Lower leg skin (tissue), 4 donors: ENCODE measurements around the gene ARHGEF6. TPM values are rescaled to one million over a fixed set of nuclear protein-coding genes. Genes with fewer than 3 reads are reported as not detected.

ENCODE experiments used
- DNase-seq, 2 donors: peaks; one replicate each; pipeline ENCODE4 v3.0.0-alpha.2; 2019; ENCODE audit warnings: low spot score in 2 of 2
- H3K4me3 ChIP-seq: fragments of 200-600 bp; sonication (generic); 2 replicates; pipeline ENCODE4 v1.5.1; 2017; ENCODE audit warnings: mild to moderate bottlenecking, low read depth; ENCODE audit not compliant: poor library complexity, severe bottlenecking
- POLR2A ChIP-seq, 2 donors: fragments of 450-650 bp; IDR thresholded peaks; one replicate each; pipeline ENCODE4 v1.6.1; 2016 to 2017; ENCODE audit warnings: antibody characterized with exemption in 2 of 2, mild to moderate bottlenecking in 1 of 2, moderate library complexity in 1 of 2
- WGBS, 2 donors: methylation state at CpG; one replicate each; pipeline ENCODE4 v1.1.5; 2018; 5-methylcytosine and 5-hydroxymethylcytosine counted together
- intact Hi-C: fragments of 100-400 bp; cut with DNase I; formaldehyde crosslinking; loops from one replicate; pipeline ENCODE4 v1.15.0; 2023; ENCODE audit warnings: low total_unique reads
- total RNA-seq, 4 donors: library from RNA; depleted of rRNA; stranded (reverse); fragments of >200 nt; gene quantifications; one replicate each; pipeline ENCODE4 v1.1.0, GENCODE V29; 2016
- TF ChIP-seq, protein P1 (sequence below), 3 donors: fragments of 450-650 bp; IDR thresholded peaks; one replicate each; pipeline ENCODE4 v1.5.1; 2016; ENCODE audit warnings: antibody characterized with exemption in 3 of 3, mild to moderate bottlenecking in 3 of 3, moderate library complexity in 2 of 3

The ARHGEF6 gene
- total RNA-seq, 4 donors from 2014 or later, result 5.8 to 9.6 (median 7.9) TPM

DNA sequence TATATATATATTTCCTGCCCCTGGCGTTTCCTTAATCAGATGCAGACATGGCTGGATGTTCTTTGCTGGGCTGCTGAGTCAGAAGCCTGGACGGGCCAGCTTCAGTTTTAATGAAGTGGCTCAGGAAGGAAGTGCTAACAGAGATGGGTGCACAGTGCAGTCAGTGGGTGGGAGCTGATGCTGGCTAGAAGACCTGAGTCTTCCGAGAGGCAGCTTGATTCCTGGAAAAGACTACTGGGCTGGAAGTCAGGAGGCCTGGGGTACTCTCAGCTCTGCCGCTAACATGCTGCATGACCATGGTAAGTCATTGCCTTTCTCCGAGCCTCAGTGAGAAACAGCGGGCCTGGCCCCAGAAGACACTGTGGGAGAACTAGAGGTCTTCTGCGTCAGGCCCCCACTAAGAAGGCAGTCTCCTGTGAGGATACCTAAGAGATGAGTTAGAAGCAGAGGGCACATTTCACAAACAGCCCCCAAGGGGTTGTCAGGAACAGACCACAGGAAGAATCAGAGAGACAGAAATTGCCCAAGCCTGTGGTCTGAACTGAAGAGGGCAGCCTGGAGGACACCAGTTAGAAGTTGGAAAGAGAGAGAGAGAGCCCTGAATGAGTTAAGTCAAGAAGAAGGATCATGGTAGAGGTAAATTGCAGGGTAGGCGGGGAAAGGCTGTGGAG, 141.1 kb downstream of the ARHGEF6 start:
- TF ChIP-seq, protein P1, sequence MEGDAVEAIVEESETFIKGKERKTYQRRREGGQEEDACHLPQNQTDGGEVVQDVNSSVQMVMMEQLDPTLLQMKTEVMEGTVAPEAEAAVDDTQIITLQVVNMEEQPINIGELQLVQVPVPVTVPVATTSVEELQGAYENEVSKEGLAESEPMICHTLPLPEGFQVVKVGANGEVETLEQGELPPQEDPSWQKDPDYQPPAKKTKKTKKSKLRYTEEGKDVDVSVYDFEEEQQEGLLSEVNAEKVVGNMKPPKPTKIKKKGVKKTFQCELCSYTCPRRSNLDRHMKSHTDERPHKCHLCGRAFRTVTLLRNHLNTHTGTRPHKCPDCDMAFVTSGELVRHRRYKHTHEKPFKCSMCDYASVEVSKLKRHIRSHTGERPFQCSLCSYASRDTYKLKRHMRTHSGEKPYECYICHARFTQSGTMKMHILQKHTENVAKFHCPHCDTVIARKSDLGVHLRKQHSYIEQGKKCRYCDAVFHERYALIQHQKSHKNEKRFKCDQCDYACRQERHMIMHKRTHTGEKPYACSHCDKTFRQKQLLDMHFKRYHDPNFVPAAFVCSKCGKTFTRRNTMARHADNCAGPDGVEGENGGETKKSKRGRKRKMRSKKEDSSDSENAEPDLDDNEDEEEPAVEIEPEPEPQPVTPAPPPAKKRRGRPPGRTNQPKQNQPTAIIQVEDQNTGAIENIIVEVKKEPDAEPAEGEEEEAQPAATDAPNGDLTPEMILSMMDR (IDR thresholded peaks at IDR 0.05), result no peak
- TF ChIP-seq POLR2A (IDR thresholded peaks at IDR 0.05), result no peak
- H3K4me3 ChIP-seq, result no peak overlapping the region
- 65 to 71% methylated on average over 6 to 8 of the region's 8 CpGs for WGBS, 2 donors
- DNase-seq, result no peak
- intact Hi-C loops, result no loop called here

DNA sequence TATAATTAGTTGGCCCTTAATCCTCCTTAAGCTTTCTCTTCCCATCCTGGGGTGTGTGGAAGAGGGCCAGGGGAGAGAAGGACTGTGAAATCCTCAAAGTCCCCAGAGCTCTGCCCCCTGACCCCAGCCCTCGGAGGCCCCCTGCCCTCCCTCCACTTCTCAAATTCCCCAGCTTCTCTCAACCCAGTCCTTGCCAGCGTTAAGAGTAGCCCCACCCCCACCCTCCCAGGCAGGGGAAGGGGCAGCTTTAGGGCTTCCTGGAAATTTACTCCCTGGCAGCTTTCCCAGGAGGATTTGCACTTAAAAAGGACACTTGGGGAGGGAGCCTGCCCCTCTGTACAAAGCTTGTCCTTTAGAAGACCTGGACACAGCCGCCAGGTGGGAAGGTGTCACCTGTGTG, 144.6 kb downstream of the ARHGEF6 start:
- no peak for DNase-seq
- intact Hi-C loops, result no loop called here
- WGBS, 2 donors, result 38 to 53% methylated on average over 2 to 3 of the region's 3 CpGs
- TF ChIP-seq, protein P1 (IDR thresholded peaks at IDR 0.05), result no peak
- TF ChIP-seq POLR2A (IDR thresholded peaks at IDR 0.05), result no peak
- H3K4me3 ChIP-seq, result no peak overlapping the region

DNA sequence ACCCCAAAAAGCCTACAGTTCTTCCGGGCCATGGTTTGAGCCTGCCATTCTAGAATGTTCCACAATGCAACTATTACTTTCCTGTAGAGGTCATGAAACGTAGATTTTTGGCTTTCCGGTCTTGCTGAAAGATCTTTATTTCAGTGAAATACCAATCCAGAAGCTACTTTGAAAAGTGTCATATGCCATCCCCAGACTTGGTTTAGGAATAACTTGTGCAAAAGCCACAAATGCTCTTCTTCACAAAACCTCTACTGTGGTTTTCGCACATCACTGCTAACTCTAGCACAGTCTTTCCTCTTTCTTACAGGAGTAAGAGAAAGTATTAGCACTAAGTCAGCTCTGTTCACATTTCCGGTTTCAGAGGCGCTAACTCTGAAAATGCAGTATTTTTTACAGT, 145.5 kb downstream of the ARHGEF6 start:
- TF ChIP-seq, protein P1 (IDR thresholded peaks at IDR 0.05), result no peak
- TF ChIP-seq POLR2A (IDR thresholded peaks at IDR 0.05), result no peak
- DNase-seq, result no peak
- 71 to 79% methylated on average over 6 of the region's 6 CpGs for WGBS, 2 donors
- intact Hi-C loops, result no loop called here
- H3K4me3 ChIP-seq, result no peak overlapping the region

DNA sequence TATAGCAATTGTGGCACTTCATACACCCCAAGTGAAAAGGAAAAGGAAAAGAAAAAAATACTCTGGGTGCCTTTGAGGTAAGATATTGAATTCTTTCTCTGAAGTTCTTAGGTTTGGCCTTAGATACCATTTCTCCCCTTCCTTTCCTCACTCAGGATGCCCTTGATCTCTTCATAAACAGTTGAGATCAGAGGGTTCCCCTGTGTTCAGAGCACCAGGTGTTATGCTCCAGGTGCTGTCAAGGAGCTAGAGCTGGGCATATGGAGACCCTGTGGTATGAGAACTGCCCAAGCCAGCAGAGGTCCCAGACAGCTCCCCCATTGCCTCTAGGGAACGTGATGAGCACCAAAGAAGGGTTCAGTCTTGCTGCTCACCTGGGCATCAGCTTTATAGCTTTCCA, 149.9 kb downstream of the ARHGEF6 start:
- 44 to 71% methylated on average over 1 of the region's 1 CpG for WGBS, 2 donors
- H3K4me3 ChIP-seq, result no peak overlapping the region
- no peak for TF ChIP-seq POLR2A (IDR thresholded peaks at IDR 0.05)
- TF ChIP-seq, protein P1 (IDR thresholded peaks at IDR 0.05), result no peak
- no peak for DNase-seq
- intact Hi-C loops, result no loop called here

DNA sequence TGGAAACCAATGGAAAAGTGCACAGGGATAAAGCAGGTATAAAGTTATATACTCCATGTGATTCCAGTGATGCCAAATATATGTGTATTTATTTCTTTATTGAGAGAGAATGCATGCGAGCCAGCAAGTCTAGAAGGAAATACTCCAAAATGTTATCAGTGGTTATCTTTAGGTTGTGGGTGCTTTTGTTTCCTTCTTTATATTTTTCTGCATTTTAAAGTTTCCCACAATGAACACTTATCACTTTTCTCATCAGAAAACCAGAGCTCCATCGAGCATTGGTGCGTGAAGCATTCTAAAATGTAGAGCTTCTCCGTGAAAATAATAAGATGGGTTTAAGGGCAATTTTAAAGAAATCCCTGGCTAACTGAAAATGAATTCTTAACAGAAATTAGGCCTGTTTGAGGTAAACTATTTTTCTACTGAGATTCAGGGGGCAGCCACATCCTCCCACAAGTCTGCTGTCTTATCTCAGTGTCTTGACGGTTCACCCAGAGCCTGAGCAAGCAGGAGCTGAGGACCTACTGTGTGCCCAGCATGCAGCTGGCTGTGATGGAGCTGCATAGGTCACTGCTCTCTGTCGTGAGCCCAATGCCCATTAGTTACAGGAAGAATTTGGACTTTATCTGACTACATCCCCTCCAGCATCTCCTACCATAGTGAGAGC, 151.5 kb downstream of the ARHGEF6 start:
- intact Hi-C loops, result no loop called here
- TF ChIP-seq, protein P1 (IDR thresholded peaks at IDR 0.05), result no peak
- no peak for TF ChIP-seq POLR2A (IDR thresholded peaks at IDR 0.05)
- no peak overlapping the region for H3K4me3 ChIP-seq
- DNase-seq, result no peak
- 54 to 84% methylated on average over 6 of the region's 6 CpGs for WGBS, 2 donors
